Body of pancreas (tissue), 4 donors: Measurements from ENCODE around the gene ABCB10.
"Not testable (repeated sequence)": the region's sequence is repeated elsewhere in the genome, so short reads cannot be mapped to it uniquely, and the experiment has no call there.

ENCODE experiments used
- CTCF ChIP-seq, 7 experiments: fragments of 450-650 bp in 4 of 7; fragments of 200-600 bp in 3 of 7; sonication (generic) in 3 of 7; IDR thresholded peaks; one replicate each; pipeline ENCODE4 v1.5.1; 2016 to 2019; ENCODE audit warnings: antibody characterized with exemption in 7 of 7
- POLR2A ChIP-seq, 3 donors: fragments of 450-650 bp; IDR thresholded peaks; one replicate each; pipeline ENCODE4 v1.6.1; 2016; ENCODE audit warnings: antibody characterized with exemption in 3 of 3, mild to moderate bottlenecking in 2 of 3

DNA sequence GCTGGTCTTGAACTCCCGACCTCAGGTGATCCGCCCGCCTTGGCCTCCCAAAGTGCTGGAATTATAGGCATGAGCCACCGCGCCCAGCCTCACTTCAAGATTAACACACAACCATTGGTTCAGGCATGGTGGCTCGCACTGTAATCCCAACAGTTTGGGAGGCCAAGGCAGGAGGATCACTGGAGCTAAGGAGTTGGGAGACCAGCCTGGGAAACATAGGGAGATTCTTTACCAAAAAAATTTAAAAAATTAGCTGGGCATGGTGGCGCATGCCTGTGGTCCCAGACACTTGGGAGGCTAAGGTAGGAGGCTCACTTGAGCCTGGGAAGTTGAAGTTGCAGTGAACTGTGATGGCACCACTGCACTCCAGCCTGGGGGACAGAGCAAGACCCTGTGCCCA is 37.4 kb upstream of the ABCB10 start:
- not testable (repeated sequence) for TF ChIP-seq CTCF, POLR2A (IDR thresholded peaks at IDR 0.05)
